Heart left ventricle (tissue), 16 donors: ENCODE data around the gene GPR137. TPM values are rescaled to one million over a fixed set of nuclear protein-coding genes. Genes with fewer than 3 reads are reported as not detected.
"Not testable (repeated sequence)": the region's sequence is repeated elsewhere in the genome, so short reads cannot be mapped to it uniquely, and the experiment has no call there.

Experiments used
- ATAC-seq, 4 donors: fragments of 200-7000 bp; cut with Tn5 transposase; one replicate each; pipeline ENCODE4 v1.9.1; 2020 to 2022; ENCODE audit warnings: moderate library complexity in 4 of 4, mild to moderate bottlenecking in 3 of 4, moderate number of reproducible peaks in 1 of 4
- DNase-seq, 5 donors: peaks; one replicate each; pipeline ENCODE4 v3.0.0-alpha.2; 2020
- H3K27ac ChIP-seq, 12 donors: fragments of 200-600 bp; sonication (generic) in 4 of 12; one replicate each; pipeline versions ENCODE4 v1.5.0 to v1.8.0; 2016 to 2022; ENCODE audit warnings: mild to moderate bottlenecking in 2 of 12
- H3K27me3 ChIP-seq, 9 donors: fragments of 200-600 bp; sonication (generic) in 2 of 9; one replicate each; pipeline versions ENCODE4 v1.5.1 to v1.8.0; 2016 to 2022; ENCODE audit warnings: mild to moderate bottlenecking in 3 of 9
- H3K36me3 ChIP-seq, 9 donors: fragments of 200-600 bp; sonication (generic) in 2 of 9; one replicate each; pipeline versions ENCODE4 v1.5.0 to v1.8.0; 2018 to 2022; ENCODE audit warnings: mild to moderate bottlenecking in 2 of 9
- H3K4me1 ChIP-seq, 12 donors: fragments of 200-600 bp; sonication (generic) in 4 of 12; one replicate each; pipeline versions ENCODE4 v1.5.0 to v1.8.0; 2016 to 2022; ENCODE audit warnings: mild to moderate bottlenecking in 3 of 12
- H3K4me3 ChIP-seq, 12 donors: fragments of 200-600 bp; sonication (generic) in 4 of 12; one replicate each; pipeline versions ENCODE4 v1.5.0 to v1.8.0; 2017 to 2022; ENCODE audit warnings: mild to moderate bottlenecking in 9 of 12, moderate library complexity in 4 of 12
- H3K9me3 ChIP-seq, 12 donors: fragments of 200-600 bp; sonication (generic) in 4 of 12; one replicate each; pipeline versions ENCODE4 v1.5.0 to v1.8.0; 2016 to 2022; ENCODE audit warnings: mild to moderate bottlenecking in 1 of 12
- POLR2A ChIP-seq, 2 donors: fragments of 450-650 bp; IDR thresholded peaks; one replicate each; pipeline ENCODE4 v1.6.1; 2017; ENCODE audit warnings: antibody characterized with exemption in 2 of 2, mild to moderate bottlenecking in 2 of 2, moderate library complexity in 2 of 2
- WGBS, 4 donors: extraction: QIAGEN DNeasy Blood & Tissue Kit in 2 of 4; methylation state at CpG; one replicate each; pipeline versions ENCODE4 v1.1.5 to v1.1.7; 2013 to 2018; 5-methylcytosine and 5-hydroxymethylcytosine counted together
- intact Hi-C, 10 donors: fragments of 100-400 bp; cut with DNase I; formaldehyde crosslinking; loops; one replicate each; pipeline versions ENCODE4 v1.11.1 to v1.14.2; 2022
- polyA plus RNA-seq, 2 donors: library from polyadenylated mRNA; stranded (reverse); fragments of 200-250 nt; gene quantifications; one replicate each; pipeline ENCODE4 v1.2.3, GENCODE V29; 2013
- total RNA-seq, 9 donors: library from RNA; depleted of rRNA in 2 of 9; stranded (reverse); fragments of >200 nt in 2 of 9; fragmentation: NEBNext Ultra II Directional in 3 of 9; extraction: Animal tissue kit (Norgen Biotek cat#: 25700) in 3 of 9; gene quantifications; one replicate each; pipeline versions ENCODE4 v1.1.0 to v1.2.4, GENCODE V29; 2016 to 2023
- TF ChIP-seq, protein P1 (sequence below), 12 donors: fragments of 200-600 bp; sonication (generic) in 4 of 12; IDR thresholded peaks; one replicate each; pipeline versions ENCODE4 v1.5.0 to v1.8.0; 2018 to 2022; ENCODE audit warnings: antibody characterized with exemption in 12 of 12, mild to moderate bottlenecking in 5 of 12
- donor health status: ischemic (EF 13 %, LVEDD 7.1; RV severe dilation, severe dysfunction).
- donor health status: healthy with polysubstance abuse.
- donor health status: DM: no; HTN: yes; CAD: no.
- donor health status: DM: no; HTN: no; CAD: no.
- donor health status: ischemic (EF 25% LVEDD 6.9; RV normal size, moderate dysfunction).
- donor health status: ischemic (EF 25% LVEDD 5.7; RV mildly dilated, moderate dysfunction).
- donor health status: healthy.
- donor health status: DM: yes; HTN: yes; CAD: no.
- donor health status: ischemic (EF 35%, LVEDD 5.7; RV mildly dilated, moderate dysfunction).
- donor health status: nonischemic (EF 11% LVEDD 7.7; RV severe dilation, severe dysfunction).
- donor health status: DM: yes; HTN: yes; CAD: no.
- donor health status: PGD.
- donor health status: ischemic (EF 29% LVEDD 5.4; RV normal size, mild dysfunction).
- donor health status: nonischemic (EF 23%, LVEDD 6.1; RV moderate dilation, normal function).

GPR137 gene
- total and polyA plus RNA-seq, 11 donors, result 20.2 to 48.3 (median 26.2) TPM

DNA sequence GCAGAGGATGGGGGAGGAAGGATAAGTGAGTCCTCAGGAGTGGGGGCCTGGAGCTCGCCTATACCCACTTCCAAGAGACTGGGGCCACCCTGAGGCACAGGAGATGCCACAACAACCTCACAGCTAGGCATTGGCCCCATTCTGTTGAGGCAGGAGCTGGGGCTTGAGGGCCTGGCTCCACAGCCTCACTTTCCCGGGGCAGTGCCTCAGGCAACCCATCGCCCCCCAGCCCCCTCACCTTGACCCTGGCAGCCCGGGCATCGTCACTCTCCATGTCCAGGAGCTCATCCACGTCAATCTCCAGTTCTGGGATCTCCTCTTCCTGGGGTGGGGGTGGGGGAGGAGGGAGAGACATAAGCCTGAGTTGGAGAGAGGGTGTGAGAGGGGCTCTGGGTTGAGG, 40.7 kb upstream of the GPR137 start:
- Histone ChIP-seq H3K4me1 (peaks cover 0 to 60% (median 36%) of the 10 kb centered on the region in 12 donors), H3K27me3 (no peaks in the 10 kb centered on the region), H3K9me3 (no peaks in the 10 kb centered on the region), H3K4me3 (peak overlapping the region in 7 of 12 donors; percentile 62 to 90 (median 80)), H3K27ac (peak overlapping the region in 11 of 12 donors; percentile 50 to 95 (median 86)), H3K36me3 (peaks cover 0 to 15% (median 8%) of the 10 kb centered on the region in 9 donors)
- DNase-seq (no peak), ATAC-seq (no peak)
- TF ChIP-seq, protein P1, sequence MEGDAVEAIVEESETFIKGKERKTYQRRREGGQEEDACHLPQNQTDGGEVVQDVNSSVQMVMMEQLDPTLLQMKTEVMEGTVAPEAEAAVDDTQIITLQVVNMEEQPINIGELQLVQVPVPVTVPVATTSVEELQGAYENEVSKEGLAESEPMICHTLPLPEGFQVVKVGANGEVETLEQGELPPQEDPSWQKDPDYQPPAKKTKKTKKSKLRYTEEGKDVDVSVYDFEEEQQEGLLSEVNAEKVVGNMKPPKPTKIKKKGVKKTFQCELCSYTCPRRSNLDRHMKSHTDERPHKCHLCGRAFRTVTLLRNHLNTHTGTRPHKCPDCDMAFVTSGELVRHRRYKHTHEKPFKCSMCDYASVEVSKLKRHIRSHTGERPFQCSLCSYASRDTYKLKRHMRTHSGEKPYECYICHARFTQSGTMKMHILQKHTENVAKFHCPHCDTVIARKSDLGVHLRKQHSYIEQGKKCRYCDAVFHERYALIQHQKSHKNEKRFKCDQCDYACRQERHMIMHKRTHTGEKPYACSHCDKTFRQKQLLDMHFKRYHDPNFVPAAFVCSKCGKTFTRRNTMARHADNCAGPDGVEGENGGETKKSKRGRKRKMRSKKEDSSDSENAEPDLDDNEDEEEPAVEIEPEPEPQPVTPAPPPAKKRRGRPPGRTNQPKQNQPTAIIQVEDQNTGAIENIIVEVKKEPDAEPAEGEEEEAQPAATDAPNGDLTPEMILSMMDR (IDR thresholded peaks at IDR 0.05), result no peak
- no peak for TF ChIP-seq POLR2A (IDR thresholded peaks at IDR 0.05)
- intact Hi-C loops, result no loop called here
- WGBS, 4 donors, result 43 to 52% (median 46%) methylated on average over 6 of the region's 6 CpGs; no CpG with 5 or more reads in 1 of the 4 donors

- H3K36me3 ChIP-seq, result peaks cover 0 to 15% (median 8%) of the 10 kb centered on the region in 9 donors
- peak overlapping the region; percentile 25 to 90 (median 72) for H3K4me3 ChIP-seq
- H3K4me1 ChIP-seq, result peaks cover 0 to 58% (median 31%) of the 10 kb centered on the region in 12 donors
- TF ChIP-seq, protein P1 (IDR thresholded peaks at IDR 0.05), result no peak
- no peak for TF ChIP-seq POLR2A (IDR thresholded peaks at IDR 0.05)
- DNase-seq, result peak in 3 of 5 donors; percentile 64 to 69 (median 66)
- ATAC-seq, result no peak
- intact Hi-C loops, result no loop called here
- 0 to 9% (median 2%) methylated on average over 2 to 6 of the region's 6 CpGs for WGBS, 4 donors
- H3K27ac ChIP-seq, result peak overlapping the region; percentile 49 to 95 (median 86)
- no peaks in the 10 kb centered on the region for H3K27me3 ChIP-seq
- H3K9me3 ChIP-seq, result no peaks in the 10 kb centered on the region
Measured at GRCh38 chr11:64245401-64245796, 40.2 kb upstream of the GPR137 start.

- peaks cover 5 to 63% (median 34%) of the 10 kb centered on the region in 12 donors for H3K4me1 ChIP-seq
- 1% methylated on average over 41 to 46 of the region's 46 CpGs for WGBS, 4 donors
- peak in 1 of 4 donors; percentile 1 for ATAC-seq
- no peaks in the 10 kb centered on the region for H3K27me3 ChIP-seq
- peak in 1 of 2 donors; percentile 11 for TF ChIP-seq POLR2A (IDR thresholded peaks at IDR 0.05)
- TF ChIP-seq, protein P1 (IDR thresholded peaks at IDR 0.05), result no peak
- peaks cover 0 to 15% (median 8%) of the 10 kb centered on the region in 9 donors for H3K36me3 ChIP-seq
- H3K27ac ChIP-seq, result peak overlapping the region; percentile 49 to 95 (median 86)
- intact Hi-C loops, result loop anchor here in 2 of 10 donors (2.0 kb wide), 2 partner anchors 23 to 59 kb away; partner anchors contain the start of gene ESRRA (in 2 of the 2)
- peak in 4 of 5 donors; percentile 60 to 94 (median 74) for DNase-seq
- peak overlapping the region; percentile 25 to 90 (median 72) for H3K4me3 ChIP-seq
- H3K9me3 ChIP-seq, result no peaks in the 10 kb centered on the region
Measured at GRCh38 chr11:64245797-64246620, 39.6 kb upstream of the GPR137 start.

- WGBS, 4 donors, result 0 to 2% (median 1%) methylated on average over 4 to 43 of the region's 43 CpGs
- H3K4me1 ChIP-seq, result peaks cover 5 to 65% (median 35%) of the 10 kb centered on the region in 12 donors
- ATAC-seq, DNase-seq, H3K27me3 ChIP-seq, H3K9me3 ChIP-seq: not testable (repeated sequence)
- H3K4me3 ChIP-seq, result peak overlapping the region; percentile 25 to 90 (median 72)
- TF ChIP-seq, protein P1 (IDR thresholded peaks at IDR 0.05), result peak in 1 of 12 donors; percentile 10
- peak overlapping the region; percentile 49 to 96 (median 89) for H3K27ac ChIP-seq
- intact Hi-C loops, result loop anchor here in 2 of 10 donors (2.0 kb wide), 2 partner anchors 22 to 58 kb away; partner anchors contain the start of gene ESRRA (in 2 of the 2)
- peaks cover 0 to 15% (median 8%) of the 10 kb centered on the region in 9 donors for H3K36me3 ChIP-seq
Measured at GRCh38 chr11:64246621-64246870, 39.1 kb upstream of the GPR137 start.
